CD4-positive, alpha-beta T cell treated with Interleukin-15 for 1 hour (primary cell): ENCODE results near the gene ARAF.
"Not testable (repeated sequence)": the region's sequence is repeated elsewhere in the genome, so short reads cannot be mapped to it uniquely, and the experiment has no call there.

Source experiments
- DNase-seq: peaks from one replicate; pipeline ENCODE4 v3.0.0-alpha.2; 2020

The ARAF gene

DNA sequence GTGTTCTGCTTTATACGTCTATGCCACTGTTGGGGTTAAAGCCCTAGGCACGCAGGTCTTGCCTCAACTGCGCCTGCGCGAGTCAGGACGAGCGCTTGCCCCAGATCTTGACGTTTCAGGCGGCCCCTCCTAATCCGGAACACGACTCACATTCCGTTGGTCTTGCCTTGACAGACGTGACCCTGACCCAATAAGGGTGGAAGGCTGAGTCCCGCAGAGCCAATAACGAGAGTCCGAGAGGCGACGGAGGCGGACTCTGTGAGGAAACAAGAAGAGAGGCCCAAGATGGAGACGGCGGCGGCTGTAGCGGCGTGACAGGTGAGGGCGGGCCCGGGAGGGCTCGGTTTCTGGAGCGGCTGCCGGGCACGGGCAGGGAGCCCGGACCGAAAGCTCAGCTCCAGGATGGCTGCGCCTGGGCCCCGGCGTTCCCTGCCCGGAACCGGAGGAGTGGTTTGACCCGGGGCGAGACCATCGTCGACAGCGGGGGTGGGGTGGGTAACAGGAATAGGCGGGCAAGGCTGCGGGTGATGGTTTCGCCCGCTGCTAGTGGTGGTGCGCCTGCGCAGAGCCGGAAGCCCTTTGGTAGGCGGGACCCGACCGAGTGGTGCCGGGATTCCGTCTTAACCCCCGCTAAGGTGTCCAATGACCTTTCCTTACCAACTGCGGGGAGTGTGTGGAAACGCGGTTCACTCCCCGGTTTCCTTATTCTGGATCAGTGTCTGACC, at the start of gene ARAF:
TSS of gene ARAF (plus strand) at position 272 of the 725 bp plus-strand sequence. CDS start 1,763 bp downstream, outside the sequence.
- DNase-seq, result peak; percentile 99

DNA sequence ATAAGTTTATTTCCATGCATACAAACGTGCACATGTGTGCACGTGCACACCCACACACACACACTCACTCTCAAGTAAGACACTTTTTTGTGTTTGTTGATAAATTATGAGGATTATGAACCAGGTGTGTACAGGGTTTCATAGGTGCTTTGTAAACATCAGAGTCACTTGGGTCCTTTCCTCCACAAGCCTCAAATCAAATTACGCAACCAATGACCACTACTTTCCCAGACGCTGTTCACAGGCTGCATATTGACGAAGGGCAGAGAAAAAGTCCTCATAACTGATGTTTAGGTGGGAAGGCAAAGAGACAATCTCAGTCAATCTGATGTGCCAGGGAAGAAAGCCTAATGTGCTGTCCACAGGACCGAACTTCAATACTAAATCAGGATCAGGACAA, 48.6 kb upstream of the ARAF start:
- DNase-seq, result not testable (repeated sequence)

DNA sequence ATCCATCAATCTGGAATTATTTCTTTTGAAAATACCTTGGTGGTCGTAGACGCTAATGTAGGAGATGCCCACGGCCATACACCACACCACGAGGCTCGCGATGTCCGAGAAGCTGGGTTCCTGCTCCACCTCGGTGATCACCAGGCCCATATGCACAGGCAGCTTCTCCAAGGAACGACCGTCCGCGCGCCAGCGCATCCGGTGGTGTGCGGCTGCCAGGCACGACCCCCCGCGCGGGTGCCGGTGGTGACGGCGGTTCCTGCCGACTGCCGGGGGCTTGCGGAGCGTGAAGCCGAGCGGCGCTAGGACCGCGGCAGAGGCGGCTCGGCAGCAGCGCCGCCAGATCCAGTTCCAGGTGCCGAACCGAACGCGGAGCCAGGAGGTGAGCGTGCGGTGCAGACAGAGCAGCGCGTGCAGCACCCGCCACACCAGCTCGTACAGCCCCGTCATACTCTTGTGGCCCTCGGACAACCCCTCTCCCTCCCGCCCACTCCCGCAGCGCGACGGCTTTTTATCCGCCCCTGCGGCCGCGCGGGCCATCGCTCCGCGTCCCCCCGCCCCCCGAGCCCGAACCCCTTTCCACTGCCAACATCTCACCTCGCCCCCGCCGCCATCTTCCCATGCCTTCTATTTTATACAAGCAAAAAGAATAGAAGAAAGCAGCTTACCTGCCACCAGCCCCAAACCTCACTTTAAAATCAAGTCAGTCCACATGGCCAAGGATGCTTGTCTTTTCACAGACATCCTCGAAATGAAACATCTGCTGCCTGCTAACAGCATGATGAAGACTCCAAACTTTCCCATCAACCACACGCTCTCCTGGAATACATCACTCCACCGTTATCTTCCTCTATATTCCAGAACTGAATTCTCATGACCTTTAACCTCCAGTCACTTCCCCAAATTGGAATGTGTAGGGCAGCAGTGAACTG, 47.7 kb upstream of the ARAF start:
- not testable (repeated sequence) for DNase-seq

DNA sequence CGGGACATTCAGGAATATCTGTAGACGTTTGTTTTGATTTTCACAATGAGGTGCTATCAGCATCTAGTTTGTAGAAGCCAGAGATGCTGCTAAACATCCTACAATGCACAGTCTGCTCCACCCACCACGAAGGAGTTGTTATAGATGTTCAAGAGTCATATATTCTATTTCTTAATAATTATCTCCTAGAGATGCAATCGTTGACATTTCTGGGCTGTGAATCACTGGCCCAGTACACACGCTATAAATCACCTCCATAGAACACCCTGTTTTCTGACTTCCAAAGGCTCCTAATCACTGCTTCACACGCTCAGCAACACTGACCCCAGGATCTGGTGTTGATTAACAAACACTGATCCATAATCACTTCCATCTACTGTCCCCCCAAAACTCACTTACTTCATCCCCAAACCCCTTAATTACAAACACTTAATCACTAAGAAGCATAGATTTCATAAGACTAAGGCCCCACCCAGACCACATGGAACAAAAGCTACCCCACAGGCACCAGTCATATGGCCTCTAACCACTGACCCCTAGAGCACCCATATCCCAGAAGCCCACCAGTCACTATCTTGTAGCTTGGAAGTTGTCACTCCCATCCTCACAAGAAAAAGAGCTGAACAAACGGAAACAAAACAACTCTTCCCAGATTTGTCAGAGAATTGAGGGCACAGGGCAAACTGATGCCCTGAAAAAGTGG, 46.3 kb upstream of the ARAF start:
- DNase-seq, result no peak

DNA sequence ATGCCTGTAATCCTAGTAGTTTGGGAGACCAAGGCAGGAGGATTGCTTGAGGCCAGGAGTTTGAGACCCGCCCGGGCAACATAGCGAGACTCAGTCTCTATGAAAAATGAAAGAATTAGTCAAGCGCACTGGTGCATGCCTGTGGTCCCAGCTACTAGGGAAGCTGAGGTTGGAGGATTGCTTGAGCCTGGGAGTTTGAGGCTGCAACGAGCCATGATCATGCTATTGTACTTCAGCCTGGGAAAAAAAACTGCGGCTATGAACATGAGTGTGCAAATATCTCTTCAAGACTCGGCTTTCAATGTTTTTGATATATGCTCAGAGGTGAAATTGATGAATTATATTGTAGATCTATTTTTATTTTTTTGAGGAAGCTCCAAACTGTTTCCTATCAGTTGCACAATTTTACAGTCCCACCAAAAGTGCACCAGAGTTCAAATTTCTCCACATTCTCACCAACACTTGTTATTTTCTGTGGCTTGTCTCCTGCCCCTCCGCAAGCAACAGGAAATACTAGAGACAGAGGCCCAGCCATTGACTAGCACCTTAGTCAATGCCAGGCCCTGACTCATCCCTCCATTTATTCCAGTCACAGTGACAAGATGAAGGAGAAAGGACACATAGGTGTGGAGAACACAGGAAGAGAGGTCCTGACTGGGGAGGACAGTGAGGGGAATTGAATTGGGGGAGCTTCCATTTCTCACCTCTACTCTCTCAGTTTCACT, 44.9 kb upstream of the ARAF start:
- DNase-seq, result no peak

DNA sequence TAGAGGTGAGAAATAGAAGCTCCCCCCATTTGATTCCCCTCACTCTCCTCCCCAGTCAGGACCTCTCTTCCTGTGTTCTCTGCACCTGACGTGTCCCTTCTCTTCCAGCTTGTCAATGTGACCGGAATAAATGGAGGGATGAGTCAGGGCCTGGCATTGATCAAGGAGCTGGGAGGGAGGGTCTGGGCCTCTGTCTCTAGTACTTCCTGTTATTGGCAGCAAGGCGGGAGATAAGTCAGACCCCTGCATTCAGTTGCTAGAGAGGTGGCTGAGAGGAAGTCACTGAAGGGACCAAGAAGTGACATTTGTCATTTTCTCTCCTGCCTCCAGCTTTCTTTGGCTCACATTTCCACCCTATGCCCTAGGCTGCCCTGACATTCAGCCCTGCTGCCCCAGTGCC, 42.9 kb upstream of the ARAF start:
- DNase-seq, result no peak

DNA sequence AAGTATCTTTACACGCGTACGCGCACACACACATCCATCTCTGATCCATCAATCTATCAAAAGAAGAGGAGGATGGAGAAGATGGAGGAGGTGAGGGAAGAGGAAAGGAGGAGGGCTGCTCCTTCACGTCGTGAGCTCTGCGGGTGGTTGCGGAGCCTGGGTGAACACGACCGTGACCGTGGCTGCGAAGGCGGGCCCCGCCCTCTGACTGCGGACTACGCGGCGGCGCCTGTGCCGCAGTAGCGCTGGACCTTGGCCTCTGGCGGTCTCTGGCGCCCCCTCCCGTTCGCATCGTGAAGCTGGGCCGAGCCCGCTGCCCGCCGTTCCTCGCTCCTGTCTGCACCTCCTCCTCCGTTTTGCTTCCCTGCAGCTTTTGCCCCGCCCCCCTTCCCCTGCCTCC, 37.7 kb upstream of the ARAF start:
- DNase-seq, result peak; percentile 83

DNA sequence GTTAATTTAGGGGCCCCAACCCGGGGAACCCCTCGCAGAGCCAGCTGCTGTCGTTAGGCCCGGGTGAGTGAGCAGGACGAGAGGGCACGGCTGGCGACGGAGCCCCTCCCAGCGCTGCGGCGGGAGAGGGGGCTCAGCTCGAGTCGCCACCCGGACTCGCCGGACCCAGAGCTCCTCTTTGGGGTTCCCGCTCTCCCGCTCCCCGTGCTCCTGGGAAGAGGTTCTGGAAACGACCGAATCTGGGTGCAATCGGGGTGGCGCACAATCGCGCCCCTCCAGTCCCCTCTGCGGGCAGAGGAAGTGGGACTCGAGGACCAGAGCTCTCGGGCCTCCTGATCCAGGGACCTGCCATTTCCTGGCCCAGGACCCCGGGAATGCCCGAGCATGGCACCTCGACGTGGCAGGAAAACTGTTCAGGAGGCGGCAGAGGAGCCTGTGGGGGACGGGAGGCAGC, 37.3 kb upstream of the ARAF start:
- DNase-seq, result no peak

DNA sequence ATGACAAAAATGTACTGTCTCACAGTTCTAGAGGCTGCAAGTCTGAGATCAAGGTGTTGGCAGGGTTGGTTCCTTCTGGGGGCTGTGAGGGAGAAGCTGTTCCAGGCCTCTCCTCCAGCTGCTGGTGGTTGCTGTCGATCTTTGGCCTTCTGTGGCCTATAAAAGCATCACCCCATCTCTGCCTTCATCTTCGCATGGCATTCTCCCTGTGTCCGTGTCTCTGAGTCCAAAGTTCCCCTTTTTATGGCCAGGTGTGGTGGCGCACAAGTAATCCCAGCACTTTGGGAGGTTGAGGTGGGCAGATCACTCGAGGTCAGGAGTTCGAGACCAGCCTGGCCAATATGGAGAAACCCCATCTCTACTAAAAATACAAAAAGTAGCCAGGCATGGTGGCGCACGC, 31.5 kb upstream of the ARAF start:
- no peak for DNase-seq

DNA sequence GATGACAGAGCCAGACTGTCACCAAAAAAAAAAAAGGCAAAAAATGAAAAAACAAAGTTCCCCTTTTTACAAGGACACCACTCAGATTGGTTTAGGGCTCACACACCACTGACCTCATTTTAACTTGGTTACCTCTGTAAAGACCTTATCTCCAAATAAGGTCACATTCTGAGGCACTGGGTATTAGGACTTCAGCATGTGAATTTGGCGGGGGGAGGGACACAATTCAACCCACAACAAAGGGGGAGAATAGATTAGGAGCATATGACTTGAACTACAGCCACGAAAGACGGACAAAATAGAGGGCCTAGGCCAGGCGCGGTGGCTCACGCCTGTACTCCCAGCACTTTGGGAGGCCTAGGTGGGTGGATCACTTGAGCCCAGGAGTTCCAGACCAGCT, 31.0 kb upstream of the ARAF start:
- DNase-seq, result no peak

DNA sequence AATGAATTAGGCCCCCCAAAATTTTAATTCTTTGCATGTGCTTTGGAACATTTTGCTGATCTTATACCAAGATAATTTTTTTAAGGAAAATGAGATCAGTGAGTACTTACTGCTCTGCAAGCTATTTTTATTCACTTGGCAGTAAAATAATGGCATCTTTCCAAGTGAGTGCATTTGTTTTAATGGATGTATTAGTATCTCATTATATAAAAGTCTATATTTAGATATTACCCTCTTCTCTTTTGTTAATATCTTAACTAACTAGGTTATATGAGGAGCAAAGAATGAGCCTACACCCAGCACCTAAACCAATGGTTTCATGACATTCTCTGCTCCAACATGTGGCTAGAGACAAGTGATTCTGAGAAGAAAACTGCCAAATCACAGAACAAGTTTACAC, 21.1 kb upstream of the ARAF start:
- DNase-seq, result no peak

DNA sequence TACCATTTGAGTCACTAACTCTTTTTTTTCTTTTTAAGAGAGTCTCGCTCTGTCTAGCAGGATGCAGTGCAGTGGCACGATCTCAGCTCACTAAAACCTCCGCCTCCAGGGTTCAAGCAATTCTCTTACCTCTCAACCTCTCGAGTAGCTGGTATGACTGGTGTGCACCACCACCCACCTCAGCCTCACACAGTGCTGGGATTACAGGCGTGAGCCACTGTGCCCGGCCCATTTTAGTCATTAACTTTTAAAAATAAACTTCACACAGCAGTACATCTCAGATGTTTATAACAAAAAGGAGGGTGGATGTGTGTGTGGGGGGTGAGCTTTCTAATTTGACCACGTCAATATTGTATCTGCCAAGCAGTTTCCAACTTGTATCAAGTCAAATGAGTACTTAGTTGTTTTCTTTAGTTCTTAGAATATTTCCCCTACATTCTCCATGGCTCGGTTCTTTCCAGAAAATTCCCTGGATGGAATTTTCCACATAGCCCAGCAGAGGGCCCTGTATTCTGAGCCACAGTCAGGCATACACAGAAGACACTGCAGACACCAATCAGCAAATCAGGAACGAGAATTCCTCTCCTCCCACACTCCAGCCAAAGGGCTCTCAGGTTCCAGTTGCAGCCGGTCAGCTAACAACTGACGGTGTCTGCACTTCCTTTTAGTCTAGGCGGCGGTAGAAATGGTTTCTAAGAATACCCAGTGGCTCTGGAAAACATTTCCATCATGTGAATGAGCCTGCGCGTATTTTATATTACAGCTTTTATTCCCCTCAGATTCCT, 20.1 kb upstream of the ARAF start:
- peak; percentile 29 for DNase-seq

DNA sequence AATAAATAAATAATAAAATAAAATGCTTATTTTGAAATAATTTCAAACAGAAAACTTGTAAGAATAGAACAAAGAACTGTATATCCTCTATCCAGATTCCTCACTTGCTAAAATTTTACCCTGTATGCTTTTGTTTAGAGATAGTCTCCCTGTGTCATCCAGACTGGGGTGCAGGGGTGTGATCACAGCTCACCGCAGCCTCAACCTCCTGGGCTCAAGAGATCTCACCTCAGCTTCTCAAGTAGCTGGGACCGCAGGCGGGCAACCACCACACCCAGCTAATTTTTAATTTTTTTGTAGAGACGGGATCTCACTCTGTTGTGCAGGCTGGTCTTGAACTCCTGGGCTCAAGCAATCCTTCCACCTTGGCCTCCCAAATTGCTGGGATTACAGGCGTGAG, 17.5 kb upstream of the ARAF start:
- DNase-seq, result no peak

DNA sequence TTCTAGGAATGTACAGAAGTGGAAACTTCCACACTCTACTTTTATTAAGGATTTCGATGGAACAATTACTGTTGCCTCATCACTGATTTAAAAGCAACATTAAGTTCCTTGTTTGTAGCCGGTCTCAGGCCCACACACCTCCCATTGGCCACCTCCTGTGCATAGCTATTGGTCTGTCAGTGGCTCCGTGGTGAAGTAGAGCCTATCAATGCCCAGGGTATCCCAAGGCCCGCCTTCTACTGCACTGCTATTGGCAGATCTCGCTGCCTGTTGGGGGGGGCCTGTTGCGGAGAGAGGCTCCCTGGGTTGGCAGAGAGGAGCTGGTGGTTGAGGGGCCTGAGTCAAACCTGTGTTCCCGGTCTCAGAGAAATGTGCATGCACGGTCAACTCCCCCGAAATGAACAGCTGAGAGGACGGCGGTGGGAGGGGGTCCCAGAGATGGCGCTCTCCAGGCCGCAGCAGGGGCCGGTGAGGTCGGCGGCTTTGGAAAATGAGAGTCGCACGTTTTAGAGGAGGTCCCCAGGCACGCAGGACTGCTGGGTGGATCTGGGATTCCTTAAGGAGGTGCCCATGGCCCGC, 4.9 kb upstream of the ARAF start:
- peak; percentile 90 for DNase-seq

DNA sequence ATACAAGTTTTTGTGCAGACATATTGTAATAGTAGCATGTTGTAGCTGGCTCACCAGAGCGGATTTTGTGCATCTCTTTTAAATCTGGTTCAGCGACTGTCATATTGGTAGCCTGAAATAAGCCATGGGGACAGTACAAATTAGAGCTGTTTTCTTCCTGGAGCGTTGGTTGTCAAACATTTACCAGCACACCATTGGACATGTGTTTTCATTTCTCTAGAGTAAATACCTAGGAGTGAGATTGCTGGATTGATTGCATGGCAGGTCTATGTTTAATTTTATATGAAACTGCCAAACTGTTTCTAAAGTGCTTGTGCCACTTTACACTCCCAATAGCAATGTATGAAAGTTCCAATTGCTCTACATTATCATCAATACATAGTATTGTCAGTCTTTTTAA, 2.6 kb upstream of the ARAF start:
- DNase-seq, result no peak

DNA sequence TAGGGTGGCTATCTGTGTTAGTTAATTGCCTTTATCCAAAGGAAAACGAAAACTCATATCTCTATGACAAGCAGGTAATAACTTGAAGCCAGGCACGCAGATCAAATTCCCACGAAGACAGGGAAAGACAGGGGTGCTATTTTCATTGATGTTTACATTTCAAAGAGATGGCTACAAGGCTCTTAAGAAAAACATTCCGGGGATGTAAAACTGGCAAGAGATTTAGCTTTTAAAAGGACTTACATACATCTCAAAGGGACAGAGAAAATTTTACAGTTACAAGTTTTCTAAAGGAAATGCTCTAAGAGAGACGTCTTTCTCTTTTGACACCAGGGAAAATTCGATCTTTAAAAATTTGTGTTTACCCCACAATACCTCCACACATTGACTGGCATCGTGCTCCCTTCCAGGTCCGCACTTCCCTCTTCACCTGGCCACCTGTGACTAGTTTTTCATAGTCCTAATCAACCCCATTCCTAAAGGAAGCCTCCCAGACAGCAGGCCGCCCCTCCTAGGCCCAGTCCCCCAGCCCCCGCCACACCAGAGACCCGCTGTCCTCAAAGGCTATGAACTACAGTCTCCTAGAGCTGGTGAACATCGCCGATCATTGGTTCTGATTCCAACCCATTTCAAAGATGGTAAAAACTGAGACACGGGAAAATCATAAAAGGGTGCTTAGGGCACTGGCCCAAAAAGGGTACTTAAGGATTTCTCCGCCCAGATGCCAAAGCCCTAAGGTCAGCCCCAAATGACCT, 649 bp upstream of the ARAF start:
- no peak for DNase-seq

DNA sequence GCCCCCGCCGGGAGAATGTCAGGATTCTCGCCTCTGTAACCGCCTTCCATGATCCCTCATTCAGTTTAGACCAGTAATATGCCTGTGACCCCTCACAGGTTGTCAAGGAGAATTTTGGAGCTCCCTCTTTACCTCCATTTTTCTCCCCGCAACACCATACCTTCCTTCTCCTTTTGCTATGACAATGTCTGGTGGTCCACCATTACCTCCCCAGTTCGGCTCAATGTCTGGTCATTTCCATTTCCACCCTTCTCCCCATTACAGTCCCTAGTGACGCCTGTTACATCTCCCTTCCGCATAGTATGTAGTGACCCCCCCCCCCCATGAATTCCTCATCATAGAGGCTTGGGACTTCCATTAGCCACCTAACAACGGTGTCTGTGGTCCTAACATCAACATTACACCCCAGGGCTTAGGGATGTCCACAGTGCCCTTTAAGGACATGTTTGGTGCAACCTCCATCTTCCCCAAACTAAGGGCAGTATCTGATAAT, 700 bp downstream of the ARAF start:
- no peak for DNase-seq

DNA sequence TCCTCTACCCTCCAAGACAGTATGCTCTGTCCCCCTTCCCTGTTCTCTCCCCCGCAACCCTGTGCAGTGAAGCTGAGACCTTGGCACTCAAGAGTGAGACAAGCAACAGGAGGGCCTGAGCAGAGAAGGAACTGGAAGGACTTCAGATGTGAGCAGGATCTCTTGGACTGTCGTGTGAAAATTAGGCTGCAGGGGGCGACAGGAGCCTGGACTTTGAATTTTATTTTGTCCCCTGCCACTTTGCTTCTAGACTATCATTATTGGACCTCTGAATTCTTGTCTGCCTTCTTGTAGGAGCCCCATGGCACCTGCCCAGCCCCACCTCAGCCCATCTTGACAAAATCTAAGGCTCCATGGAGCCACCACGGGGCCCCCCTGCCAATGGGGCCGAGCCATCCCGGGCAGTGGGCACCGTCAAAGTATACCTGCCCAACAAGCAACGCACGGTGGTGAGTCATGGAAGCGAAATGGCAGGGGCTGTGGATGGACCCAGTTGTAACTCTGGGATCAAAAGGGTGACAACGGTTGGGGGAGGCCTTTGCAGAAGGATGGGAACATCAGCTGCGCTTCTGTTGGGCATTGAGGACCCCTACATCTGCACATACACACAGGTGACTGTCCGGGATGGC, 1.7 kb downstream of the ARAF start:
- peak; percentile 33 for DNase-seq

DNA sequence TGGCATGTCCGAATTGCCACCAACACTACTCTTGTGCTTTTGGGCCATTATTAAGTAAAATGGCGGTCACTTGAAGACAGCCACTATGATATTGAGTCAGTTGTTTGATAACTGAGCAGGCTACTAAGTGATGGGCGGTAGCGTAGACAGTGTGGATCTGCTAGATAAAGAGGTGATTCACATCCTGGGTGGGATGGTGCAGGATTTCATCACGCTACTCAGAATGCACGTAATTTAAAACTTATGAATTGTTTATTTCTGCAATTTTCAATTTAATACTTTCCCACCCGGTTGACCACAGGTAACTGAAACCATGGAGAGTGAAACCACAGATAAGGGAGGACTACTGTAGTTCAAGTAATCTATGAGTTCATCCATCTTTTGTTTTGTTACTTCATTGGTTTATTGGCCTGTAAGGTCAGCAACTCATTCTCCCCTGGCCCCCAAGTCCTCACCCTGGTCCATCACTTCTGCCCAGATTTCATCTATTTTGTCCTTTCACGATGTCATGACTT, 2.9 kb downstream of the ARAF start:
- no peak for DNase-seq
